IMR-90 (cell line): ENCODE measurements around the gene A4GNT. TPM values are rescaled to one million over a fixed set of nuclear protein-coding genes. Genes with fewer than 3 reads are reported as not detected.

Source experiments
- ATAC-seq: fragments of 200-7000 bp; cut with Tn5 transposase; 2 replicates; pipeline ENCODE4 v1.9.1; 2020; ENCODE audit warnings: low read depth, mild to moderate bottlenecking, moderate library complexity
- BruUV-seq: library from RNA; stranded (reverse); fragments of 400-500 nt; replicated peaks from 2 replicates; lab custom pipeline; 2021; lab: Mats Ljungman, UMichigan
- CTCF ChIA-PET: fragments of 300-600 bp; formaldehyde crosslinking; extraction: SDS; loops from one replicate; lab custom pipeline; 2021; ENCODE audit warnings: antibody characterized with exemption; lab: Yijun Ruan, JAX
- POLR2A ChIA-PET: fragments of 300-600 bp; sonication (Branson Sonifier 250); formaldehyde crosslinking; loops from one replicate; lab custom pipeline; 2022; ENCODE audit warnings: antibody characterized with exemption; ENCODE audit not compliant: unreplicated experiment; lab: Charles Lee
- DNase-seq: peaks from one replicate; pipeline ENCODE4 v3.0.0; 2013
- H2AFZ ChIP-seq: replicated peaks from 2 replicates; pipeline ENCODE3; 2013; ENCODE audit warnings: low read length, mild to moderate bottlenecking; ENCODE audit not compliant: poor library complexity
- H2AK5ac ChIP-seq: 2 replicates; pipeline ENCODE4 v1.6.1; 2013; ENCODE audit warnings: low read depth, low read length, inconsistent platforms
- H2AK9ac ChIP-seq: replicated peaks from 2 replicates; pipeline ENCODE3; 2013; ENCODE audit warnings: mild to moderate bottlenecking, low read depth, low read length, moderate library complexity; ENCODE audit not compliant: poor library complexity
- H2BK120ac ChIP-seq: 2 replicates; pipeline ENCODE4 v1.6.1; 2013; ENCODE audit warnings: low read depth, low read length, inconsistent platforms
- H2BK15ac ChIP-seq: 3 replicates; pipeline ENCODE4 v1.6.1; 2013; ENCODE audit warnings: low read depth, low read length, inconsistent platforms
- H2BK20ac ChIP-seq: 2 replicates; pipeline ENCODE4 v1.6.1; 2013; ENCODE audit warnings: low read depth, mild to moderate bottlenecking, inconsistent platforms, low read length, moderate library complexity
- H2BK5ac ChIP-seq: 2 replicates; pipeline ENCODE4 v1.6.1; 2013; ENCODE audit warnings: mild to moderate bottlenecking, low read depth, low read length, inconsistent platforms; ENCODE audit not compliant: poor library complexity, severe bottlenecking
- H3K14ac ChIP-seq: replicated peaks from 2 replicates; pipeline ENCODE4 v1.6.1; 2013; ENCODE audit warnings: low read depth, low read length, inconsistent platforms
- H3K18ac ChIP-seq: 2 replicates; pipeline ENCODE4 v1.6.1; 2013; ENCODE audit warnings: low read depth, low read length, control low read depth
- H3K23ac ChIP-seq: 2 replicates; pipeline ENCODE4 v1.6.1; 2013; ENCODE audit warnings: low read depth, low read length, inconsistent platforms
- H3K27ac ChIP-seq: 2 replicates; pipeline ENCODE4 v1.5.1; 2013; ENCODE audit warnings: mild to moderate bottlenecking, control low read depth, low read length; ENCODE audit not compliant: insufficient read depth
- H3K27me3 ChIP-seq: 2 replicates; pipeline ENCODE4 v1.6.1; 2013; ENCODE audit warnings: low read length; ENCODE audit not compliant: control insufficient read depth, insufficient read depth
- H3K36me3 ChIP-seq: 2 replicates; pipeline ENCODE4 v1.6.1; 2013; ENCODE audit warnings: low read length, mixed read lengths; ENCODE audit not compliant: control insufficient read depth, insufficient read depth
- H3K4ac ChIP-seq: 2 replicates; pipeline ENCODE4 v1.6.1; 2013; ENCODE audit warnings: low read depth, low read length, inconsistent platforms
- H3K4me1 ChIP-seq: 2 replicates; pipeline ENCODE4 v1.6.1; 2013; ENCODE audit warnings: low read length, mixed read lengths; ENCODE audit not compliant: control insufficient read depth, insufficient read depth
- H3K4me2 ChIP-seq: 2 replicates; pipeline ENCODE4 v1.6.1; 2013; ENCODE audit warnings: low read depth, mild to moderate bottlenecking, control low read depth, low read length, moderate library complexity
- H3K4me3 ChIP-seq: 2 replicates; pipeline ENCODE4 v1.5.1; 2013; ENCODE audit warnings: low read depth, mild to moderate bottlenecking, control low read depth, low read length, moderate library complexity; ENCODE audit not compliant: insufficient read depth
- H3K56ac ChIP-seq: 2 replicates; pipeline ENCODE4 v1.6.1; 2013; ENCODE audit warnings: low read length, inconsistent platforms; ENCODE audit not compliant: insufficient read depth; ENCODE audit errors: extremely low read depth
- H3K79me1 ChIP-seq, 2 experiments: 2 replicates each; pipeline ENCODE4 v1.6.1; 2013; ENCODE audit warnings: low read length in 2 of 2, inconsistent platforms in 1 of 2, low read depth in 1 of 2
- H3K9ac ChIP-seq: 2 replicates; pipeline ENCODE4 v1.6.1; 2013; ENCODE audit warnings: low read depth, low read length, control low read depth
- H3K9me1 ChIP-seq: 2 replicates; pipeline ENCODE4 v1.6.1; 2013; ENCODE audit warnings: low read length, inconsistent platforms; ENCODE audit not compliant: insufficient read depth
- H3K9me3 ChIP-seq: 2 replicates; pipeline ENCODE4 v1.6.1; 2013; ENCODE audit warnings: low read length; ENCODE audit not compliant: control insufficient read depth, insufficient read depth
- H4K20me1 ChIP-seq: 2 replicates; pipeline ENCODE4 v1.6.1; 2013; ENCODE audit warnings: low read length, inconsistent platforms; ENCODE audit not compliant: insufficient read depth
- H4K5ac ChIP-seq: 2 replicates; pipeline ENCODE4 v1.6.1; 2013; ENCODE audit warnings: mild to moderate bottlenecking, low read depth, low read length, control low read depth
- H4K8ac ChIP-seq, 2 experiments: 2 replicates each; pipeline ENCODE4 v1.6.1; 2013; ENCODE audit warnings: low read depth in 2 of 2, low read length in 2 of 2, control low read depth in 1 of 2, inconsistent platforms in 1 of 2
- H4K91ac ChIP-seq: 2 replicates; pipeline ENCODE4 v1.6.1; 2013; ENCODE audit warnings: low read depth, low read length, inconsistent platforms; ENCODE audit not compliant: insufficient read depth
- BHLHE40 ChIP-seq: fragments of 150-350 bp; IDR thresholded peaks from 2 replicates; pipeline ENCODE4 v1.6.1; 2016; ENCODE audit warnings: mild to moderate bottlenecking, low read depth, low read length
- CEBPB ChIP-seq: IDR thresholded peaks from 2 replicates; pipeline ENCODE4 v1.6.1; 2012; ENCODE audit warnings: low read depth, low read length, improper control_type of control experiment
- MAFK ChIP-seq: IDR thresholded peaks from 2 replicates; pipeline ENCODE4 v1.6.1; 2012; ENCODE audit warnings: low read depth, low read length, improper control_type of control experiment
- NFE2L2 ChIP-seq: fragments of 150-350 bp; IDR thresholded peaks from 2 replicates; pipeline ENCODE4 v1.6.1; 2016; ENCODE audit warnings: low read depth, mild to moderate bottlenecking, low read length
- RCOR1 ChIP-seq: IDR thresholded peaks from 2 replicates; pipeline ENCODE4 v1.6.1; 2012; ENCODE audit warnings: mild to moderate bottlenecking, low read length, improper control_type of control experiment; ENCODE audit not compliant: insufficient replicate concordance
- SMC3 ChIP-seq: fragments of 150-350 bp; IDR thresholded peaks from 2 replicates; pipeline ENCODE4 v1.6.1; 2016; ENCODE audit warnings: low read depth, mild to moderate bottlenecking, antibody characterized with exemption, low read length, moderate library complexity
- WGBS, 2 experiments: methylation state at CpG; one replicate each; pipeline versions ENCODE4 v1.1.5 to v1.1.7; 2013; ENCODE audit warnings: missing lambda C conversion rate in 2 of 2; ENCODE audit not compliant: insufficient read length in 1 of 2; ENCODE audit errors: extremely low coverage in 2 of 2; 5-methylcytosine and 5-hydroxymethylcytosine counted together
- dilution Hi-C: fragments of 300-500 bp; cut with HindIII; formaldehyde crosslinking; loops from one replicate; pipeline ENCODE4 v1.14.3; 2018; ENCODE audit warnings: low sequenced_read_pairs; ENCODE audit not compliant: unreplicated experiment
- in situ Hi-C: fragments of 300-500 bp; cut with MboI; formaldehyde crosslinking; loops from 3 replicates; pipeline ENCODE4 v1.14.3; 2019; ENCODE audit warnings: low sequenced_read_pairs, inconsistent platforms, mixed read lengths
- intact Hi-C: fragments of 100-400 bp; cut with micrococcal nuclease; formaldehyde crosslinking; loops from 2 replicates; pipeline ENCODE4 v1.10.0; 2022
- polyA plus RNA-seq, 3 experiments: library from polyadenylated mRNA; depleted of rRNA; stranded (reverse); fragments of >200 nt; gene quantifications; 2 replicates each; pipeline ENCODE4 v1.2.3, GENCODE V29; 2012; ENCODE audit warnings: low replicate concordance in 1 of 3
- total RNA-seq: library from RNA; depleted of rRNA; stranded (reverse); fragments of >200 nt; gene quantifications from 2 replicates; pipeline ENCODE4 v1.2.3, GENCODE V29; 2012
- TF ChIP-seq, protein P1 (sequence below): fragments of 150-350 bp; IDR thresholded peaks from 2 replicates; pipeline ENCODE4 v1.6.1; 2016; ENCODE audit warnings: low read depth, mild to moderate bottlenecking, low read length, moderate library complexity, borderline replicate concordance
- TF ChIP-seq, protein P2 (sequence below): conservative IDR thresholded peaks from 2 replicates; pipeline ENCODE4 v1.5.1; 2012; ENCODE audit warnings: mild to moderate bottlenecking, low read depth, low read length, improper control_type of control experiment
- TF ChIP-seq, protein P3 (sequence below): fragments of 150-350 bp; IDR thresholded peaks from 2 replicates; pipeline ENCODE4 v1.6.1; 2017; ENCODE audit warnings: mild to moderate bottlenecking, antibody characterized with exemption, low read length, low read depth

The A4GNT gene
- total and polyA plus RNA-seq, 2 of the 4 experiments (the other 2 are of a cell fraction), result not detected

DNA sequence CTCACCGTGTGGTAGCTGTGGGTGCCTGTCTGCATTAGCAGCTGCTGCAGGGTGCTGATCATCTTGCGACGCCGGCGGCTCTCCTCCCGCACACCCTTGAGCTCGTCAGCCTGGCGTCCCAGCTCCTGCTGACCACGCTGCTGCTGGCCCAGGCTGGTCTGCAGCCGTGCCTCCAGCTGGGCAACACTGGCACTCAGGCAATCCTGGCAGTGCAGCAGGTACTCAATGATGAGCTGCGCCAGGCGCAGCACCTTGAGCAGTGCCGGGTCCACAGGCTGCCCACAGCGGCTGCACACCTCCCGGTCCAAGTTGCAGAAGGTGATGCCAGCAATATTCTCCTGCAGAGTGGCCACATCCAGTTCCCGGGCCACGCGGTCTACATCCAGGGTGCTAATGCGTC, 28.7 kb downstream of the A4GNT start:
- H3K9me3 ChIP-seq, result no peaks in the 10 kb centered on the region
- H4K20me1 ChIP-seq, result no peaks in the 10 kb centered on the region; the same call in 1 of the 2 replicates
- H3K23ac ChIP-seq, result no peak overlapping the region
- peaks cover 28 to 67% of the 10 kb centered on the region in 2 experiments for H3K79me1 ChIP-seq
- 95% methylated on average over 15 of the region's 19 CpGs; no CpG with 5 or more reads in 1 of the 2 experiments for WGBS, 2 experiments
- no peak overlapping the region for H2AK5ac ChIP-seq
- TF ChIP-seq MAFK (no peak), SMC3 (no peak), RCOR1 (no peak), NFE2L2 (no peak), BHLHE40 (no peak), CEBPB (no peak)
- TF ChIP-seq, protein P1, sequence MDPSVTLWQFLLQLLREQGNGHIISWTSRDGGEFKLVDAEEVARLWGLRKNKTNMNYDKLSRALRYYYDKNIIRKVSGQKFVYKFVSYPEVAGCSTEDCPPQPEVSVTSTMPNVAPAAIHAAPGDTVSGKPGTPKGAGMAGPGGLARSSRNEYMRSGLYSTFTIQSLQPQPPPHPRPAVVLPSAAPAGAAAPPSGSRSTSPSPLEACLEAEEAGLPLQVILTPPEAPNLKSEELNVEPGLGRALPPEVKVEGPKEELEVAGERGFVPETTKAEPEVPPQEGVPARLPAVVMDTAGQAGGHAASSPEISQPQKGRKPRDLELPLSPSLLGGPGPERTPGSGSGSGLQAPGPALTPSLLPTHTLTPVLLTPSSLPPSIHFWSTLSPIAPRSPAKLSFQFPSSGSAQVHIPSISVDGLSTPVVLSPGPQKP, result no peak
- TF ChIP-seq, protein P2, sequence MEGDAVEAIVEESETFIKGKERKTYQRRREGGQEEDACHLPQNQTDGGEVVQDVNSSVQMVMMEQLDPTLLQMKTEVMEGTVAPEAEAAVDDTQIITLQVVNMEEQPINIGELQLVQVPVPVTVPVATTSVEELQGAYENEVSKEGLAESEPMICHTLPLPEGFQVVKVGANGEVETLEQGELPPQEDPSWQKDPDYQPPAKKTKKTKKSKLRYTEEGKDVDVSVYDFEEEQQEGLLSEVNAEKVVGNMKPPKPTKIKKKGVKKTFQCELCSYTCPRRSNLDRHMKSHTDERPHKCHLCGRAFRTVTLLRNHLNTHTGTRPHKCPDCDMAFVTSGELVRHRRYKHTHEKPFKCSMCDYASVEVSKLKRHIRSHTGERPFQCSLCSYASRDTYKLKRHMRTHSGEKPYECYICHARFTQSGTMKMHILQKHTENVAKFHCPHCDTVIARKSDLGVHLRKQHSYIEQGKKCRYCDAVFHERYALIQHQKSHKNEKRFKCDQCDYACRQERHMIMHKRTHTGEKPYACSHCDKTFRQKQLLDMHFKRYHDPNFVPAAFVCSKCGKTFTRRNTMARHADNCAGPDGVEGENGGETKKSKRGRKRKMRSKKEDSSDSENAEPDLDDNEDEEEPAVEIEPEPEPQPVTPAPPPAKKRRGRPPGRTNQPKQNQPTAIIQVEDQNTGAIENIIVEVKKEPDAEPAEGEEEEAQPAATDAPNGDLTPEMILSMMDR, result no peak
- TF ChIP-seq, protein P3, sequence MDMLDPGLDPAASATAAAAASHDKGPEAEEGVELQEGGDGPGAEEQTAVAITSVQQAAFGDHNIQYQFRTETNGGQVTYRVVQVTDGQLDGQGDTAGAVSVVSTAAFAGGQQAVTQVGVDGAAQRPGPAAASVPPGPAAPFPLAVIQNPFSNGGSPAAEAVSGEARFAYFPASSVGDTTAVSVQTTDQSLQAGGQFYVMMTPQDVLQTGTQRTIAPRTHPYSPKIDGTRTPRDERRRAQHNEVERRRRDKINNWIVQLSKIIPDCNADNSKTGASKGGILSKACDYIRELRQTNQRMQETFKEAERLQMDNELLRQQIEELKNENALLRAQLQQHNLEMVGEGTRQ, result no peak
- no peak overlapping the region for H2AK9ac ChIP-seq
- no peak overlapping the region for H3K4ac ChIP-seq
- intact Hi-C loops (no loop called here), dilution Hi-C loops (no loop called here), in situ Hi-C loops (no loop called here)
- no peak overlapping the region for H3K9ac ChIP-seq
- H3K14ac ChIP-seq, result no peak overlapping the region
- H3K18ac ChIP-seq, result no peak overlapping the region
- no peak overlapping the region for H3K27ac ChIP-seq
- DNase-seq, result no peak
- CTCF ChIA-PET, result no interaction called here
- no peaks in the 10 kb centered on the region for H3K27me3 ChIP-seq
- no peak overlapping the region for H4K5ac ChIP-seq
- POLR2A ChIA-PET, result no interaction called here
- H3K56ac ChIP-seq, result no peak overlapping the region
- H2BK120ac ChIP-seq, result no peak overlapping the region
- no peak overlapping the region for H4K8ac ChIP-seq
- H3K36me3 ChIP-seq, result peaks cover 32% of the 10 kb centered on the region
- peaks cover 1% of the 10 kb centered on the region; the same call in 1 of the 2 replicates for H3K9me1 ChIP-seq
- peaks cover 1% of the 10 kb centered on the region; the same call in 1 of the 2 replicates for H3K4me1 ChIP-seq
- no peak overlapping the region for H3K4me3 ChIP-seq
- H2BK15ac ChIP-seq, result no peak overlapping the region
- ATAC-seq, result no peak
- no peak overlapping the region for H4K91ac ChIP-seq
- H2BK20ac ChIP-seq, result no peak overlapping the region
- H2BK5ac ChIP-seq, result no peak overlapping the region
- H2AFZ ChIP-seq, result no peak overlapping the region
- BruUV-seq, result no TSS peak
- no peak overlapping the region for H3K4me2 ChIP-seq
